Duodenal mucosa (tissue), 2 donors: ENCODE results near the gene PIAS4.
A peak's percentile ranks its signal among the peaks of the same experiment; 100 is the strongest.

Experiments used
- H3K27ac ChIP-seq: one replicate; pipeline ENCODE4 v1.7.0; 2013; ENCODE audit warnings: low read depth, low read length
- H3K27me3 ChIP-seq, 2 donors: one replicate each; pipeline ENCODE4 v1.7.0; 2013; ENCODE audit warnings: low read length in 2 of 2, control low read depth in 1 of 2; ENCODE audit not compliant: insufficient read depth in 2 of 2, control insufficient read depth in 1 of 2
- H3K36me3 ChIP-seq, 2 donors: one replicate each; pipeline ENCODE4 v1.7.0; 2013; ENCODE audit warnings: low read length in 2 of 2, control low read depth in 1 of 2; ENCODE audit not compliant: insufficient read depth in 2 of 2, control insufficient read depth in 1 of 2
- H3K4me1 ChIP-seq, 2 donors: one replicate each; pipeline ENCODE4 v1.7.0; 2013; ENCODE audit warnings: low read length in 2 of 2, control low read depth in 1 of 2; ENCODE audit not compliant: insufficient read depth in 2 of 2, control insufficient read depth in 1 of 2
- H3K4me3 ChIP-seq, 2 donors: one replicate each; pipeline ENCODE4 v1.7.0; 2013; ENCODE audit warnings: low read length in 2 of 2, low read depth in 1 of 2
- H3K9ac ChIP-seq, 2 donors: one replicate each; pipeline ENCODE4 v1.7.0; 2013; ENCODE audit warnings: low read length in 2 of 2, low read depth in 1 of 2
- H3K9me3 ChIP-seq, 2 donors: one replicate each; pipeline ENCODE4 v1.7.0; 2013; ENCODE audit warnings: low read length in 2 of 2, control low read depth in 1 of 2; ENCODE audit not compliant: control insufficient read depth in 1 of 2

Gene PIAS4

GRCh38 chr19:4052993-4053422 is 45.5 kb downstream of the PIAS4 start:
- no peaks in the 10 kb centered on the region for H3K27me3 ChIP-seq
- peaks cover 45 to 48% of the 10 kb centered on the region in 2 donors for H3K4me1 ChIP-seq
- H3K4me3 ChIP-seq = peak overlapping the region; percentile 51 to 66
- peak overlapping the region; percentile 46 to 69 for H3K9ac ChIP-seq
- H3K9me3 ChIP-seq = no peaks in the 10 kb centered on the region
- peaks cover 16 to 36% of the 10 kb centered on the region in 2 donors for H3K36me3 ChIP-seq
- peak overlapping the region; percentile 92 for H3K27ac ChIP-seq

GRCh38 chr19:4053423-4054324 is 46.1 kb downstream of the PIAS4 start:
- peak overlapping the region; percentile 51 to 66 for H3K4me3 ChIP-seq
- peak overlapping the region; percentile 92 for H3K27ac ChIP-seq
- peaks cover 16 to 29% of the 10 kb centered on the region in 2 donors for H3K36me3 ChIP-seq
- H3K4me1 ChIP-seq = peaks cover 52 to 55% of the 10 kb centered on the region in 2 donors
- H3K27me3 ChIP-seq = no peaks in the 10 kb centered on the region
- H3K9me3 ChIP-seq = no peaks in the 10 kb centered on the region
- H3K9ac ChIP-seq = peak overlapping the region; percentile 46 to 69

GRCh38 chr19:4054441-4055208 is 47.1 kb downstream of the PIAS4 start:
- Histone ChIP-seq H3K4me1 (peaks cover 55 to 60% of the 10 kb centered on the region in 2 donors), H3K36me3 (peaks cover 16 to 26% of the 10 kb centered on the region in 2 donors), H3K27ac (peak overlapping the region; percentile 42), H3K27me3 (no peaks in the 10 kb centered on the region), H3K9me3 (no peaks in the 10 kb centered on the region), H3K4me3 (no peak overlapping the region), H3K9ac (no peak overlapping the region)

GRCh38 chr19:4055209-4055552 is 47.6 kb downstream of the PIAS4 start:
- H3K4me3 ChIP-seq = no peak overlapping the region
- peaks cover 16 to 26% of the 10 kb centered on the region in 2 donors for H3K36me3 ChIP-seq
- no peaks in the 10 kb centered on the region for H3K9me3 ChIP-seq
- H3K27ac ChIP-seq = no peak overlapping the region
- H3K9ac ChIP-seq = no peak overlapping the region
- peaks cover 56 to 62% of the 10 kb centered on the region in 2 donors for H3K4me1 ChIP-seq
- no peaks in the 10 kb centered on the region for H3K27me3 ChIP-seq

GRCh38 chr19:4057931-4058692 is 50.6 kb downstream of the PIAS4 start:
- H3K9me3 ChIP-seq = no peaks in the 10 kb centered on the region
- peak overlapping the region; percentile 89 to 97 for H3K9ac ChIP-seq
- H3K36me3 ChIP-seq = peaks cover 10 to 20% of the 10 kb centered on the region in 2 donors
- H3K4me1 ChIP-seq = peaks cover 65 to 77% of the 10 kb centered on the region in 2 donors
- no peaks in the 10 kb centered on the region for H3K27me3 ChIP-seq
- peak overlapping the region; percentile 98 for H3K27ac ChIP-seq
- peak overlapping the region; percentile 57 to 68 for H3K4me3 ChIP-seq

GRCh38 chr19:4058693-4059452 is 51.3 kb downstream of the PIAS4 start:
- Histone ChIP-seq H3K4me3 (peak overlapping the region; percentile 57 to 68), H3K9ac (peak overlapping the region; percentile 89 to 97), H3K4me1 (peaks cover 62 to 77% of the 10 kb centered on the region in 2 donors)

GRCh38 chr19:4059453-4059871 is 51.9 kb downstream of the PIAS4 start:
- Histone ChIP-seq H3K4me3 (peak overlapping the region; percentile 57 to 68), H3K9ac (peak overlapping the region; percentile 89 to 97)

More at GRCh38 chr19:4058693-4059452, 51.3 kb downstream of the PIAS4 start:
- H3K27ac ChIP-seq = peak overlapping the region; percentile 98
- no peaks in the 10 kb centered on the region for H3K9me3 ChIP-seq
- H3K27me3 ChIP-seq = no peaks in the 10 kb centered on the region
- H3K36me3 ChIP-seq = peaks cover 3 to 15% of the 10 kb centered on the region in 2 donors

GRCh38 chr19:4059891-4060620 is 52.5 kb downstream of the PIAS4 start:
- Histone ChIP-seq H3K9ac (peak overlapping the region; percentile 89 to 97), H3K4me3 (peak overlapping the region; percentile 76 to 78)

More at GRCh38 chr19:4059453-4059871, 51.9 kb downstream of the PIAS4 start:
- Histone ChIP-seq H3K4me1 (peaks cover 61 to 77% of the 10 kb centered on the region in 2 donors), H3K36me3 (peaks cover 0 to 13% of the 10 kb centered on the region in 2 donors), H3K27ac (peak overlapping the region; percentile 98), H3K27me3 (no peaks in the 10 kb centered on the region), H3K9me3 (no peaks in the 10 kb centered on the region)

More at GRCh38 chr19:4059891-4060620, 52.5 kb downstream of the PIAS4 start:
- Histone ChIP-seq H3K36me3 (peaks cover 0 to 8% of the 10 kb centered on the region in 2 donors), H3K4me1 (peaks cover 61 to 73% of the 10 kb centered on the region in 2 donors), H3K9me3 (no peaks in the 10 kb centered on the region), H3K27ac (peak overlapping the region; percentile 98), H3K27me3 (no peaks in the 10 kb centered on the region)
